ENCODE measurements around the gene MARK1. TPM values are rescaled to one million over a fixed set of nuclear protein-coding genes. Genes with fewer than 3 reads are reported as not detected.

Gene MARK1
- total RNA-seq, 1 experiment from 2014 or later, result 1.8 TPM

GRCh38 chr1:220670365-220670764, 142.4 kb downstream of the MARK1 start:
- Mint-ChIP-seq H3K4me1 (ENCODE audit: low read depth, unreplicated experiment) (no peaks in the 10 kb centered on the region), H3K27me3 (ENCODE audit: unreplicated experiment) (no peaks in the 10 kb centered on the region), H3K36me3 (ENCODE audit: insufficient read depth, unreplicated experiment) (no peaks in the 10 kb centered on the region), H3K4me3 (ENCODE audit: low read depth, unreplicated experiment) (no peak overlapping the region), H3K9me3 (ENCODE audit: low read depth, unreplicated experiment) (peaks cover 3% of the 10 kb centered on the region), H3K27ac (ENCODE audit: unreplicated experiment) (no peak overlapping the region)
- CTCF ChIA-PET, result no interaction called here
- intact Hi-C loops (cut with micrococcal nuclease; ENCODE audit: unreplicated experiment), result no loop called here
- no peak for DNase-seq
- no TSS peak for BruUV-seq (replicated peaks)
- TF ChIP-seq CTCF (IDR thresholded peaks at IDR 0.05; ENCODE audit: unreplicated experiment), result no peak

- no peak for TF ChIP-seq CTCF (IDR thresholded peaks at IDR 0.05; ENCODE audit: unreplicated experiment)
- BruUV-seq (replicated peaks), result no TSS peak
Observed at GRCh38 chr1:220673921-220674320, 146.0 kb downstream of the MARK1 start.

GRCh38 chr1:220677251-220677650, 149.3 kb downstream of the MARK1 start:
- H3K4me1 Mint-ChIP-seq (ENCODE audit: low read depth, unreplicated experiment), result peaks cover 8% of the 10 kb centered on the region
- no peak overlapping the region for H3K27ac Mint-ChIP-seq (ENCODE audit: unreplicated experiment)
- intact Hi-C loops (cut with micrococcal nuclease; ENCODE audit: unreplicated experiment), result no loop called here
- BruUV-seq (replicated peaks), result no TSS peak
- CTCF ChIA-PET, result no interaction called here
- H3K36me3 Mint-ChIP-seq (ENCODE audit: insufficient read depth, unreplicated experiment), result no peaks in the 10 kb centered on the region
- DNase-seq, result no peak
- no peak overlapping the region for H3K4me3 Mint-ChIP-seq (ENCODE audit: low read depth, unreplicated experiment)
- no peak for TF ChIP-seq CTCF (IDR thresholded peaks at IDR 0.05; ENCODE audit: unreplicated experiment)
- no peaks in the 10 kb centered on the region for H3K9me3 Mint-ChIP-seq (ENCODE audit: low read depth, unreplicated experiment)
- no peaks in the 10 kb centered on the region for H3K27me3 Mint-ChIP-seq (ENCODE audit: unreplicated experiment)

More at GRCh38 chr1:220673921-220674320, 146.0 kb downstream of the MARK1 start:
- DNase-seq, result no peak
- Mint-ChIP-seq H3K4me1 (ENCODE audit: low read depth, unreplicated experiment) (no peaks in the 10 kb centered on the region), H3K4me3 (ENCODE audit: low read depth, unreplicated experiment) (no peak overlapping the region), H3K27ac (ENCODE audit: unreplicated experiment) (no peak overlapping the region), H3K36me3 (ENCODE audit: insufficient read depth, unreplicated experiment) (no peaks in the 10 kb centered on the region), H3K9me3 (ENCODE audit: low read depth, unreplicated experiment) (peaks cover 2% of the 10 kb centered on the region), H3K27me3 (ENCODE audit: unreplicated experiment) (no peaks in the 10 kb centered on the region)
- intact Hi-C loops (cut with micrococcal nuclease; ENCODE audit: unreplicated experiment), result no loop called here
- CTCF ChIA-PET, result no interaction called here

GRCh38 chr1:220680085-220680687, 152.2 kb downstream of the MARK1 start:
- H3K27ac Mint-ChIP-seq (ENCODE audit: unreplicated experiment), result no peak overlapping the region
- no peak overlapping the region for H3K4me3 Mint-ChIP-seq (ENCODE audit: low read depth, unreplicated experiment)
- CTCF ChIA-PET, result interaction anchor here (1.8 kb wide), 1 partner anchor 53 kb away, joined by 7 read pairs; no protein-coding TSS in a partner anchor
- no TSS peak for BruUV-seq (replicated peaks)
- peak; percentile 37 for DNase-seq
- H3K9me3 Mint-ChIP-seq (ENCODE audit: low read depth, unreplicated experiment), result no peaks in the 10 kb centered on the region
- TF ChIP-seq CTCF (IDR thresholded peaks at IDR 0.05; ENCODE audit: unreplicated experiment), result peak; percentile 79
- H3K36me3 Mint-ChIP-seq (ENCODE audit: insufficient read depth, unreplicated experiment), result no peaks in the 10 kb centered on the region
- intact Hi-C loops (cut with micrococcal nuclease; ENCODE audit: unreplicated experiment), result loop anchor here (1.0 to 5.0 kb wide), 2 partner anchors 96 to 398 kb away; no protein-coding TSS in a partner anchor
- no peaks in the 10 kb centered on the region for H3K27me3 Mint-ChIP-seq (ENCODE audit: unreplicated experiment)
- peaks cover 8% of the 10 kb centered on the region for H3K4me1 Mint-ChIP-seq (ENCODE audit: low read depth, unreplicated experiment)
